ENCODE data around the gene ZBTB25.
"Not testable (repeated sequence)": the region's sequence is repeated elsewhere in the genome, so short reads cannot be mapped to it uniquely, and the experiment has no call there.

ZBTB25 gene, protein sequence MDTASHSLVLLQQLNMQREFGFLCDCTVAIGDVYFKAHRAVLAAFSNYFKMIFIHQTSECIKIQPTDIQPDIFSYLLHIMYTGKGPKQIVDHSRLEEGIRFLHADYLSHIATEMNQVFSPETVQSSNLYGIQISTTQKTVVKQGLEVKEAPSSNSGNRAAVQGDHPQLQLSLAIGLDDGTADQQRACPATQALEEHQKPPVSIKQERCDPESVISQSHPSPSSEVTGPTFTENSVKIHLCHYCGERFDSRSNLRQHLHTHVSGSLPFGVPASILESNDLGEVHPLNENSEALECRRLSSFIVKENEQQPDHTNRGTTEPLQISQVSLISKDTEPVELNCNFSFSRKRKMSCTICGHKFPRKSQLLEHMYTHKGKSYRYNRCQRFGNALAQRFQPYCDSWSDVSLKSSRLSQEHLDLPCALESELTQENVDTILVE

DNA sequence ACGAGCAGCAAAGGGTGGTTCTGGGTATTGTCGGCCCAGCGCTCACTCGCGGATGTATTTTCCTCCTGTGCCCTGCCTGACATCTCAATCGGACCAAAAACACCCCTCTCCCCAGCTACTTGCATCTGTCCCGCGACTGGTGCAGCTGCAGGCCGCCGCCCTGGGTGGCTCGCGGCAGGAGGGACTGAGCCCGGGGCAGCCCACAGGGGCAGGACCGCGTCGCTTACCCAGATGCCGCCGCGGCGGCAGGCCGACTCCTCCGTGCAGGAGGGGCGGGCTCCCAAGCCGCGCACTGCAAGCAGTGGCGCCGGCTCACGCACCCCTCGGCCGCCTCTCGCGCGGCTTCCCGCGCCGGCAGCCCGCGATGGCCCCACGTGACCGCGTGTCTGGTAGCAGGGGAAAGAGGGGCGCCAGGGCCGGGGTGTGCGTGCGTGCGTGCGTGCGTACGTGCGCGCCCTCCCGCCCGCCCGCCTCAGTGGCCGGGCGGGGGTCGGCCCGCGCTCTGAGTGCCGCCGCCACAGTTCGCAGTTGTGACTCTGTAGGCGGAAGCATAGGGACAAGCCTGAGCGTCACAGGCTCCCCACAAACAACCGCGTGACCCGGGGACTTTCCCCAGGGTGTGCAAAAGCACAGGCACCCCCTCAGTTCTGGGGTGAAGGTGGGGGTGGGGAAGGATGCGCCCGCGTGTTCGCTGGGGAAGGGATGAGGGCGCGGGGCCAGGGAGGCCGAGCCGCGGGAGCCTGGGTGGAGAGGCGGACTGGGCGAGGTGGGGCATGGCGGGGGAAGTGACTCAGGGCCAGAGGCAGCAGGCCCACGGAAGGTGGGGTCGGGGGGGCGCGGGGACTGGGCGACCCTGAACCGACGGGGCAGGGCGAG lies at the start of gene ZBTB25:
Gene ZBTB25, minus strand, starts transcription at position 405 of the 876 bp plus-strand sequence. CDS start 13,305 bp downstream, outside the sequence.
- peak; percentile 97 for DNase-seq

GRCh38 chr14:64550621-64551333 lies 47.1 kb upstream of the ZBTB25 start:
- DNase-seq, result no peak

- DNase-seq, result peak; percentile 49
These were observed 46.4 kb upstream of the ZBTB25 start, which contains the start of gene PPP1R36 for GRCh38 chr14:64549791-64550620. Gene PPP1R36 (plus strand): TSS chr14:64549961. CDS start chr14:64549998, 37 bp downstream.

DNA sequence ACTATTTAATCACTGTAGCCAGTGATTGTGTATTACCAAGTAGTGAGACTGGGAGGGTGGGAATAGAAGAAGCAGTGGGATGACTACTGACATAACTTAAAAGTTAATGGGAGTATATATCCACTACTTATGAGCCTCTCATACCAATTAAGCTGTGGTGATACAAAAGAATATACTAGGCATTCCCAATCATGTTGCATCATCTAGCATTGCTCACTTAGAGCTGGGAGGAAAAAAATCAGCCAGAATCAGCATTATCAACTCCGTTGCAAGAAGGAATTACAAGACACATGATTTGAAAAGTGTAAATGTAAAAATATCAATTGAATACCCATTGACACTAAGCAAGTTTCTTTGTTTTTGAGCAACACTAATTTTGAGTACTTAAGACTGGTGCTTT lies 45.4 kb upstream of the ZBTB25 start:
- DNase-seq, result no peak

GRCh38 chr14:64544607-64545312 lies 41.1 kb upstream of the ZBTB25 start:
- DNase-seq, result no peak

DNA sequence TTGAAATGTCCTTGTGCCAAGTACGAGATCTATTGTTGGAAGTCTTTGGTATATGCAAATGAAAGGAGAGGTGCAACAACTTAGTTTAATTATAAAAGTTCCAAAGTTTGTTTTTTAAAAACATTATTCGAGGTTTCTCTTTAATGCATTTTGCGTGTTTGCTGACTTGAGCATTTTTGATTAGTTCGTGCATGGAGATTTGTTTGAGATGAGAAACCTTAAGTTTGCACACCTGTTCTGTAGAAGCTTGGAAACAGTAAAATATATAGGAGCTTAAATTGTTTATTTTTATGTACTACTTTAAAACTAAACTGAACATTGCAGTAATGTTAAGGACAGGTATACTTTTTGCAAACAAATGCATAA lies 39.2 kb upstream of the ZBTB25 start:
- DNase-seq, result no peak

- DNase-seq, result no peak
These were observed 38.6 kb upstream of the ZBTB25 start for GRCh38 chr14:64541972-64542835.

GRCh38 chr14:64541261-64541971 lies 37.8 kb upstream of the ZBTB25 start:
- peak; percentile 59 for DNase-seq

DNA sequence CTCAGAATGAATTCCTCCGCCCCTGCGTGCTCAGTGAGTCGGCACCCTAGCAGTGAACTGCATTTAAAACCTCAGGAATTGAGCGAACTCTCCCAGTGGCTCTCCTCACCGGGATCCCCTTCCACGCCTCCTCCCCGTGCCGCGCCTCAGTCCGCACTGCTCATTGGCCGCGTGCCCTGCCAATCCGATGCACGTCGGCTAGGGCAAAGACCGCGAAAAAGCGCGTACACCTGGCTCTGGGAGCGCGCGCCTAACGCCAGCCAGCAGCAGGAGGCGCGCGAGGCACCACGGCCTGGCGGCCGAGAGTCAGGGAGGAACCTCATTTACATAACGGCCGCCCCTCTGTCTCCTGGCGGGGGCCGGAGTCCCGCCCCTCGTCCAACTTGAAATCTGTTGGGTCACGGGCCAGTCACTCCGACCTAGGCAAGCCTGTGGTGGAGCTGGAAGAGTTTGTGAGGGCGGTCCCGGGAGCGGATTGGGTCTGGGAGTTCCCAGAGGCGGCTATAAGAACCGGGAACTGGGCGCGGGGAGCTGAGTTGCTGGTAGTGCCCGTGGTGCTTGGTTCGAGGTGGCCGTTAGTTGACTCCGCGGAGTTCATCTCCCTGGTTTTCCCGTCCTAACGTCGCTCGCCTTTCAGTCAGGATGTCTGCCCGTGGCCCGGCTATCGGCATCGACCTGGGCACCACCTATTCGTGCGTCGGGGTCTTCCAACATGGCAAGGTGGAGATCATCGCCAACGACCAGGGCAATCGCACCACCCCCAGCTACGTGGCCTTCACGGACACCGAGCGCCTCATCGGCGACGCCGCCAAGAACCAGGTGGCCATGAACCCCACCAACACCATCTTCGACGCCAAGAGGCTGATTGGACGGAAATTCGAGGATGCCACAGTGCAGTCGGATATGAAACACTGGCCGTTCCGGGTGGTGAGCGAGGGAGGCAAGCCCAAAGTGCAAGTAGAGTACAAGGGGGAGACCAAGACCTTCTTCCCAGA lies 36.9 kb upstream of the ZBTB25 start, which contains the start of gene HSPA2:
Gene HSPA2, plus strand, starts transcription at position 534 of the 995 bp plus-strand sequence. Its CDS starts 109 bp downstream, at position 643.
- DNase-seq, result peak; percentile 100

- DNase-seq, result no peak
These were observed 33.0 kb upstream of the ZBTB25 start for GRCh38 chr14:64536488-64537245.

GRCh38 chr14:64531567-64531966 lies 27.9 kb upstream of the ZBTB25 start:
- DNase-seq, result no peak

- no peak for DNase-seq
These were observed 21.7 kb upstream of the ZBTB25 start for GRCh38 chr14:64525354-64525753.

DNA sequence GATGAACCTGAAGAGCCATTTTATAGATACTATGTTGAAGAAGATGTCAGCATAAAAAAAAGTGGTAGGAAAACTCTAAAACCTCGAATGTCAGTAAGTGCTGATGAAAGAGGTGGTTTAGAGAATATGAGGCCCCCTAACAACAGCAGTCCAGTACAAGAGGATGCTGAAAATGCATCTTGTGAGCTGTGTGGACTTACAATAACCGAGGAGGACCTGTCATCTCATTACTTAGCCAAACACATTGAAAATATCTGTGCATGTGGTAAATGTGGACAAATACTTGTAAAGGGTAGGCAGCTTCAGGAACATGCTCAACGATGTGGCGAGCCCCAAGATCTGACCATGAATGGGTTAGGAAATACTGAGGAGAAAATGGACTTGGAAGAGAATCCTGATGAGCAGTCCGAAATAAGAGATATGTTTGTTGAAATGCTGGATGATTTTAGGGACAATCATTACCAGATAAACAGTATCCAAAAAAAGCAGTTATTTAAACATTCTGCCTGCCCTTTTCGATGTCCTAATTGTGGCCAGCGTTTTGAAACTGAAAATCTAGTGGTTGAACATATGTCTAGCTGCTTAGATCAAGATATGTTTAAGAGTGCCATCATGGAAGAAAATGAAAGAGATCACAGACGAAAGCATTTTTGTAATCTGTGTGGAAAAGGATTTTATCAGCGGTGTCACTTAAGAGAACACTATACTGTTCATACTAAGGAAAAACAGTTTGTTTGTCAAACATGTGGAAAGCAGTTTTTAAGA lies 19.1 kb upstream of the ZBTB25 start:
- DNase-seq, result no peak

DNA sequence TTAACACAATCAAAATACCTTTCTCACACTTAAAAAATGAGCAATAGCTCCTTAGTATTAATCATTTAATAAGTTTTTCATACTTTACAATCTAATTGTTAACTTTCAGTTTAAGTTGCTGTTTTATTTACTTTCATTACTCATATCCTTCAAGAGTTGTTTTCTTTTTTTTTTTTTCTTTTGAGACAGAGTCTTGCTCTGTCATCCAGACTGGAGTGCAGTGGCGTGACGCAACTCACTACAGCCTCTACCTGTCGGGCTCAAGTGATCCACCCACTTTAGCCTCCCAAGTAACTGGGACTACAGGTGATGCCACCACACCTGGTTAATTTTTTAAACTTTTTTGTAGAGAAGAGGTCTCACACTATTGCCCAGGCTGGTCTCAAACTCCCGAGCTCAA lies 17.1 kb upstream of the ZBTB25 start:
- DNase-seq, result no peak

- DNase-seq, result no peak
These were observed 14.6 kb upstream of the ZBTB25 start for GRCh38 chr14:64518229-64518628.

GRCh38 chr14:64517667-64518066 lies 14.0 kb upstream of the ZBTB25 start:
- not testable (repeated sequence) for DNase-seq

GRCh38 chr14:64516969-64517368 lies 13.3 kb upstream of the ZBTB25 start:
- no peak for DNase-seq

Measured in left hindlimb (tissue), 1 donor.